AG04450 (cell line): Measurements from ENCODE around the gene ZMYND8. TPM values are rescaled to one million over a fixed set of nuclear protein-coding genes. Genes with fewer than 3 reads are reported as not detected.

Source experiments
- CTCF ChIA-PET: fragments of 300-600, 350-600 bp; formaldehyde crosslinking; extraction: SDS; loops from one replicate; lab custom pipeline; 2022; ENCODE audit warnings: antibody characterized with exemption, inconsistent platforms; lab: Charles Lee
- POLR2A ChIA-PET: fragments of 350-600 bp; formaldehyde crosslinking; extraction: SDS; loops from one replicate; lab custom pipeline; 2021; ENCODE audit warnings: antibody characterized with exemption, inconsistent platforms; lab: Yijun Ruan, JAX
- DNase-seq: peaks from one replicate; pipeline ENCODE4 v3.0.0-alpha.2; 2011; ENCODE audit warnings: low read depth, low spot score
- H3K27ac ChIP-seq: one replicate; pipeline ENCODE4 v1.5.1; 2012; ENCODE audit warnings: low read depth, low read length, control low read depth
- H3K27me3 ChIP-seq: one replicate; pipeline ENCODE4 v1.6.0; 2012; ENCODE audit warnings: low read length; ENCODE audit not compliant: control insufficient read depth, insufficient read depth
- H3K4me3 ChIP-seq: 2 replicates; pipeline ENCODE4 v1.5.1; 2011; ENCODE audit warnings: mild to moderate bottlenecking, low read depth, low read length, control low read depth
- H3K9me3 ChIP-seq: 2 replicates; pipeline ENCODE4 v1.5.1; 2012; ENCODE audit warnings: low read length; ENCODE audit not compliant: control insufficient read depth, insufficient read depth
- polyA plus RNA-seq: library from polyadenylated mRNA; depleted of rRNA; stranded (reverse); fragments of >200 nt; gene quantifications from 2 replicates; pipeline ENCODE4 v1.2.3, GENCODE V29; 2011
- TF ChIP-seq, protein P1 (sequence below): IDR thresholded peaks from 2 replicates; pipeline ENCODE4 v1.5.1; 2011; ENCODE audit warnings: low read depth, low read length, control low read depth, inconsistent platforms

ZMYND8 gene
- polyA plus RNA-seq, 1 experiment, result 23.1 TPM

DNA sequence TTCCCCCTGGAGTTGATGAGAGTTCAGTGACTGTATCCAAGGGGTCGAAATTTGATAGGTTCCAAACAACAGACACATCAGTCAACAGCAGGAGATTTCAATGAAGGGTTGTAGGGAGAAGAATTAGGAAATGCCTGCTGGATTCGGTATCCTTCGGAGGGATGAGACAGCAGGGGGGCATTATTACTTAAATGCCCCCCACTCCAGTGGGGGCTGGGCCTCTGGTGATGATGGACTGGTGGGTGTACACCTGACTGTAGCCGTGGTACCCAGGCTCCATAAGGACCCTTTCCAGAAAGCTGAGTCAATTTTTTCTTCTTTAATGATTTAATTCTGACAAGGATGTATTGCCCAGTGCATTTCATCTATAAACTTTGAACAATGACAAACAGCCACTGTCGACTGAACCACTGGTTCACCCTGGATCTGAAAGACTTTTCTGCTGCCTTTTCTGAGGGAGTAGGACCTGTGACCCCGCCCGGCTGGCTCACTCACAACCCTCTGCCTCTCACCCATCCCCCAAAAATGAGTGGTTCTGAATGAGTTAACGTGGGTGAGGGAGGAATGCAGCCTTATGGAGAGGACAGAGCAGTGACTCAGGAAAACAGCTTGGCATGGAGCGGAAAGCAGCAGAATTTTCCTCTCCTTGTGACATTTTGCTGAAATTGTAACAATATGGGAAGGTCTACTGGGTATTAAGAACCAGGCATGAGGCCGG, 41.0 kb downstream of the ZMYND8 start:
- ChIA-PET POLR2A (interaction anchor here (0.6 to 1.1 kb wide), 7 partner anchors 16 to 191 kb away, joined by 3 to 5 read pairs (median 4); no protein-coding TSS in a partner anchor), CTCF (interaction anchor here (1.1 to 5.3 kb wide), 3 partner anchors 11 to 68 kb away, joined by 3 to 32 read pairs (median 3); no protein-coding TSS in a partner anchor)
- TF ChIP-seq, protein P1, sequence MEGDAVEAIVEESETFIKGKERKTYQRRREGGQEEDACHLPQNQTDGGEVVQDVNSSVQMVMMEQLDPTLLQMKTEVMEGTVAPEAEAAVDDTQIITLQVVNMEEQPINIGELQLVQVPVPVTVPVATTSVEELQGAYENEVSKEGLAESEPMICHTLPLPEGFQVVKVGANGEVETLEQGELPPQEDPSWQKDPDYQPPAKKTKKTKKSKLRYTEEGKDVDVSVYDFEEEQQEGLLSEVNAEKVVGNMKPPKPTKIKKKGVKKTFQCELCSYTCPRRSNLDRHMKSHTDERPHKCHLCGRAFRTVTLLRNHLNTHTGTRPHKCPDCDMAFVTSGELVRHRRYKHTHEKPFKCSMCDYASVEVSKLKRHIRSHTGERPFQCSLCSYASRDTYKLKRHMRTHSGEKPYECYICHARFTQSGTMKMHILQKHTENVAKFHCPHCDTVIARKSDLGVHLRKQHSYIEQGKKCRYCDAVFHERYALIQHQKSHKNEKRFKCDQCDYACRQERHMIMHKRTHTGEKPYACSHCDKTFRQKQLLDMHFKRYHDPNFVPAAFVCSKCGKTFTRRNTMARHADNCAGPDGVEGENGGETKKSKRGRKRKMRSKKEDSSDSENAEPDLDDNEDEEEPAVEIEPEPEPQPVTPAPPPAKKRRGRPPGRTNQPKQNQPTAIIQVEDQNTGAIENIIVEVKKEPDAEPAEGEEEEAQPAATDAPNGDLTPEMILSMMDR, result no peak
- H3K27ac ChIP-seq, result peak overlapping the region; percentile 98
- H3K4me3 ChIP-seq, result peak overlapping the region; percentile 8; the same call in 1 of the 2 replicates
- H3K9me3 ChIP-seq, result no peaks in the 10 kb centered on the region
- DNase-seq, result no peak
- H3K27me3 ChIP-seq, result no peaks in the 10 kb centered on the region

GRCh38 chr20:47314647-47315338, 41.7 kb downstream of the ZMYND8 start:
- no peaks in the 10 kb centered on the region for H3K27me3 ChIP-seq
- no peaks in the 10 kb centered on the region for H3K9me3 ChIP-seq
- CTCF ChIA-PET, result interaction anchor here (0.6 to 5.3 kb wide), 3 partner anchors 10 to 595 kb away, joined by 3 to 32 read pairs (median 3); no protein-coding TSS in a partner anchor
- POLR2A ChIA-PET, result interaction anchor here (0.6 kb wide), 1 partner anchor 47 kb away, joined by 5 read pairs; no protein-coding TSS in a partner anchor
- peak overlapping the region; percentile 98 for H3K27ac ChIP-seq
- TF ChIP-seq, protein P1, result no peak
- no peak overlapping the region for H3K4me3 ChIP-seq
- no peak for DNase-seq

GRCh38 chr20:47311967-47312681, 44.4 kb downstream of the ZMYND8 start:
- Histone ChIP-seq H3K27ac (no peak overlapping the region), H3K4me3 (no peak overlapping the region), H3K27me3 (no peaks in the 10 kb centered on the region), H3K9me3 (no peaks in the 10 kb centered on the region)
- TF ChIP-seq, protein P1, result 0 out of 2 replicates have a peak, but pooled peaks have one; percentile 5
- CTCF ChIA-PET, result interaction anchor here (0.7 to 1.0 kb wide), 2 partner anchors 39 to 309 kb away, joined by 3 to 6 read pairs; no protein-coding TSS in a partner anchor
- no peak for DNase-seq
- POLR2A ChIA-PET, result interaction anchor here (0.7 kb wide), 1 partner anchor 119 kb away, joined by 7 read pairs; no protein-coding TSS in a partner anchor

- TF ChIP-seq, protein P1, result no peak
- Histone ChIP-seq H3K9me3 (no peaks in the 10 kb centered on the region), H3K4me3 (no peak overlapping the region), H3K27ac (no peak overlapping the region), H3K27me3 (no peaks in the 10 kb centered on the region)
- ChIA-PET POLR2A (no interaction called here), CTCF (interaction anchor here (0.6 kb wide), 1 partner anchor 45 kb away, joined by 5 read pairs; no protein-coding TSS in a partner anchor)
- no peak for DNase-seq
These were observed 45.3 kb downstream of the ZMYND8 start for GRCh38 chr20:47311211-47311610.
